SK-N-SH (cell line): ENCODE measurements around the gene MZT1. TPM values are rescaled to one million over a fixed set of nuclear protein-coding genes. Genes with fewer than 3 reads are reported as not detected.

ENCODE experiments used
- CTCF ChIA-PET: fragments of 300-600, 350-600 bp; formaldehyde crosslinking; extraction: SDS; loops from one replicate; lab custom pipeline; 2021; lab: Yijun Ruan, JAX
- POLR2A ChIA-PET: fragments of 350-600 bp; sonication (Branson Sonifier 250); formaldehyde crosslinking; extraction: SDS; loops from one replicate; lab custom pipeline; 2020; ENCODE audit warnings: antibody characterized with exemption, inconsistent platforms; lab: Yijun Ruan, JAX
- DNase-seq: peaks from one replicate; pipeline ENCODE4 v3.0.0; 2012
- H2AFZ ChIP-seq: fragments of 200-600 bp; sonication (generic); 2 replicates; pipeline ENCODE4 v1.8.1; 2016; ENCODE audit warnings: antibody characterized with exemption, mild to moderate bottlenecking, low read depth
- H3F3A ChIP-seq: fragments of 200-600 bp; sonication (generic); replicated peaks from 2 replicates; pipeline ENCODE3; 2016; ENCODE audit warnings: antibody characterized with exemption, mild to moderate bottlenecking; ENCODE audit not compliant: insufficient read depth
- H3K27ac ChIP-seq, 2 experiments: fragments of 200-500 bp in 1 of 2; fragments of 200-600 bp in 1 of 2; sonication (Bioruptor generic) in 1 of 2; sonication (generic), shearing (Covaris generic) in 1 of 2; 2 replicates each; pipeline versions ENCODE4 v1.5.1 to v1.6.1; 2014 to 2016; ENCODE audit warnings: low read depth in 2 of 2, inconsistent platforms in 1 of 2, low read length in 1 of 2, mild to moderate bottlenecking in 1 of 2, mixed read lengths in 1 of 2
- H3K27me3 ChIP-seq: fragments of 200-600 bp; sonication (generic), shearing (Covaris generic); 2 replicates; pipeline ENCODE4 v1.6.1; 2016; ENCODE audit warnings: mixed run types; ENCODE audit not compliant: insufficient read depth
- H3K36me3 ChIP-seq, 2 experiments: fragments of 200-500 bp in 1 of 2; fragments of 200-600 bp in 1 of 2; sonication (Bioruptor generic) in 1 of 2; sonication (generic) in 1 of 2; replicated peaks in 1 of 2; 2 replicates each; pipeline versions ENCODE3 to v1.5.1; 2014 to 2016; ENCODE audit warnings: low read length in 1 of 2, mild to moderate bottlenecking in 1 of 2; ENCODE audit not compliant: insufficient read depth in 2 of 2, control insufficient read depth in 1 of 2
- H3K4me1 ChIP-seq, 2 experiments: fragments of 200-500 bp in 1 of 2; fragments of 200-600 bp in 1 of 2; sonication (Bioruptor generic) in 1 of 2; sonication (generic), shearing (Covaris generic) in 1 of 2; 2 replicates each; pipeline versions ENCODE4 v1.5.1 to v1.6.1; 2014 to 2016; ENCODE audit warnings: low read depth in 1 of 2, low read length in 1 of 2, mixed run types in 1 of 2; ENCODE audit not compliant: insufficient read depth in 2 of 2, control insufficient read depth in 1 of 2
- H3K4me2 ChIP-seq: fragments of 200-600 bp; sonication (generic), shearing (Covaris generic); 2 replicates; pipeline ENCODE4 v1.6.1; 2017; ENCODE audit warnings: mixed run types
- H3K4me3 ChIP-seq, 2 experiments: fragments of 200-500 bp in 1 of 2; fragments of 200-600 bp in 1 of 2; sonication (Bioruptor generic) in 1 of 2; sonication (generic), shearing (Covaris generic) in 1 of 2; 2 replicates each; pipeline versions ENCODE4 v1.5.1 to v1.8.1; 2014 to 2016; ENCODE audit warnings: low read depth in 2 of 2, inconsistent platforms in 1 of 2, low read length in 1 of 2, mild to moderate bottlenecking in 1 of 2, mixed read lengths in 1 of 2, moderate library complexity in 1 of 2
- H3K79me2 ChIP-seq: fragments of 200-600 bp; sonication (generic); 2 replicates; pipeline ENCODE4 v1.8.1; 2017; ENCODE audit warnings: mild to moderate bottlenecking; ENCODE audit not compliant: insufficient read depth
- H3K9ac ChIP-seq: fragments of 200-600 bp; sonication (generic); 2 replicates; pipeline ENCODE4 v1.6.1; 2017; ENCODE audit warnings: mixed run types
- H3K9me2 ChIP-seq: fragments of 200-600 bp; sonication (generic); 2 replicates; pipeline ENCODE4 v1.6.1; 2017; ENCODE audit warnings: mixed run types
- H3K9me3 ChIP-seq: fragments of 200-600 bp; sonication (generic); 2 replicates; pipeline ENCODE4 v1.6.1; 2017; ENCODE audit warnings: mixed run types, mild to moderate bottlenecking, moderate library complexity
- H4K20me1 ChIP-seq: fragments of 200-600 bp; sonication (generic); 2 replicates; pipeline ENCODE4 v1.6.1; 2017; ENCODE audit warnings: mild to moderate bottlenecking, mixed run types; ENCODE audit not compliant: insufficient read depth
- CTCF ChIP-seq: fragments of 200-600 bp; sonication (generic); IDR thresholded peaks from 2 replicates; pipeline ENCODE4 v1.6.1; 2017; ENCODE audit warnings: antibody characterized with exemption, mild to moderate bottlenecking, moderate library complexity
- EP300 ChIP-seq, 2 experiments: IDR thresholded peaks; 2 replicates each; pipeline versions ENCODE4 v1.4.0 to v1.6.1; 2012; ENCODE audit warnings: borderline replicate concordance in 1 of 2, low read depth in 1 of 2, low read length in 1 of 2
- FOXJ3 ChIP-seq: sonication (generic); formaldehyde crosslinking; IDR thresholded peaks from 2 replicates; pipeline ENCODE4 v1.5.1; 2020; ENCODE audit warnings: mild to moderate bottlenecking, missing genetic modification reagents
- GABPA ChIP-seq: IDR thresholded peaks from 2 replicates; pipeline ENCODE4 v1.4.0; 2012; ENCODE audit warnings: low read depth, mild to moderate bottlenecking
- GATA2 ChIP-seq: sonication (generic); formaldehyde crosslinking; IDR thresholded peaks from 2 replicates; pipeline ENCODE4 v1.5.0; 2020; ENCODE audit warnings: mild to moderate bottlenecking, missing genetic modification reagents
- IRF3 ChIP-seq: fragments of 150-350 bp; IDR thresholded peaks from 2 replicates; pipeline ENCODE4 v1.6.1; 2016; ENCODE audit warnings: mild to moderate bottlenecking, low read depth, low read length
- MXI1 ChIP-seq: IDR thresholded peaks from 2 replicates; pipeline ENCODE4 v1.6.1; 2012; ENCODE audit warnings: mild to moderate bottlenecking, low read depth, low read length, improper control_type of control experiment
- NFIC ChIP-seq: IDR thresholded peaks from 2 replicates; pipeline ENCODE4 v1.4.0; 2012; ENCODE audit warnings: borderline replicate concordance
- RCOR1 ChIP-seq: fragments of 150-350 bp; IDR thresholded peaks from 2 replicates; pipeline ENCODE4 v1.6.1; 2017; ENCODE audit warnings: antibody characterized with exemption, low read length
- SIN3A ChIP-seq: IDR thresholded peaks from 2 replicates; pipeline ENCODE4 v1.6.1; 2012; ENCODE audit warnings: low read depth, mild to moderate bottlenecking, low read length, moderate library complexity, borderline replicate concordance
- SMC3 ChIP-seq: IDR thresholded peaks from 2 replicates; pipeline ENCODE4 v1.6.1; 2012; ENCODE audit warnings: low read depth, low read length, improper control_type of control experiment
- TAF1 ChIP-seq: IDR thresholded peaks from 2 replicates; pipeline ENCODE4 v1.6.1; 2012; ENCODE audit warnings: low read depth, mild to moderate bottlenecking, low read length, moderate library complexity, borderline replicate concordance
- TEAD4 ChIP-seq: IDR thresholded peaks from 2 replicates; pipeline ENCODE4 v1.4.0; 2012; ENCODE audit warnings: mild to moderate bottlenecking, borderline replicate concordance; ENCODE audit not compliant: insufficient read depth
- USF2 ChIP-seq: fragments of 150-350 bp; IDR thresholded peaks from 2 replicates; pipeline ENCODE4 v1.6.1; 2017; ENCODE audit warnings: antibody characterized with exemption, low read length, low read depth, borderline replicate concordance
- YY1 ChIP-seq: IDR thresholded peaks from 2 replicates; pipeline ENCODE4 v1.4.0; 2012; ENCODE audit warnings: low read depth, mild to moderate bottlenecking
- WGBS: methylation state at CpG from one replicate; pipeline ENCODE4 v1.1.6; 2017; ENCODE audit warnings: low lambda C conversion rate; 5-methylcytosine and 5-hydroxymethylcytosine counted together
- polyA plus RNA-seq, 3 experiments: library from polyadenylated mRNA; depleted of rRNA; stranded (reverse); fragments of >200 nt; gene quantifications; 2 replicates each; pipeline ENCODE4 v1.2.3, GENCODE V29; 2012

The MZT1 gene
- polyA plus RNA-seq, 1 of the 3 experiments (the other 2 are of a cell fraction), result 8.2 TPM

DNA sequence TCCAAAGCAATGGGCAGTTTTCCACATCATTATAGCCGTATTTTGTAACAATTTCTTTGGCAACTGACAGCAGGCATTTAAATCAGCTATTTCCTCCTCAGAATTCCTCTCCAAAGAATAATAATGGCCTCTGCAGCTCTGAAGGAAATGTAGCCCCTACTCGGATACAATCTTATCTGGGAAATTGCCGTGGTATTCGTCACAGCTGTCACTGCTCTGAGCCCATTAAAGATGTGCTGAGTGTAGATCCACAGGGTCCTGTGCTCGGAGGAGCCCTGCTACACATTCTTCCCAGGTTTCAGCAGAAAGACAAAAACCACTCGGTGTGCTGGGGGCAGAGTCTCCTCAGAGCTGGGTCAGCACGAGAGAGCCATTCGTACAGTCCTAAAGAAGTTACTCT lies 33.1 kb downstream of the MZT1 start:
- TF ChIP-seq YY1 (no peak), RCOR1 (no peak), USF2 (no peak), NFIC (no peak), SMC3 (no peak), EP300 (IDR thresholded peaks at IDR 0.05; ENCODE audit: borderline replicate concordance in 1 of 2, low read depth in 1 of 2, low read length in 1 of 2) (no peak), GABPA (no peak)
- H4K20me1 ChIP-seq, result no peaks in the 10 kb centered on the region
- CTCF ChIA-PET, result interaction anchor here (1.6 kb wide), 1 partner anchor 815 kb away, joined by 4 read pairs; no protein-coding TSS in a partner anchor
- no peaks in the 10 kb centered on the region for H3K36me3 ChIP-seq
- no peak overlapping the region for H3K27ac ChIP-seq
- no peaks in the 10 kb centered on the region for H3K4me1 ChIP-seq
- H3K9ac ChIP-seq, result no peak overlapping the region
- H3K9me3 ChIP-seq, result no peaks in the 10 kb centered on the region
- DNase-seq, result no peak
- no peak overlapping the region for H3K4me2 ChIP-seq
- WGBS, result 65% methylated on average over 8 of the region's 8 CpGs
- POLR2A ChIA-PET, result no interaction called here
- H3F3A ChIP-seq, result no peaks in the 10 kb centered on the region
- H3K27me3 ChIP-seq, result no peaks in the 10 kb centered on the region
- no peak overlapping the region for H2AFZ ChIP-seq
- H3K79me2 ChIP-seq, result no peaks in the 10 kb centered on the region
- H3K4me3 ChIP-seq, result no peak overlapping the region
- H3K9me2 ChIP-seq, result no peaks in the 10 kb centered on the region

DNA sequence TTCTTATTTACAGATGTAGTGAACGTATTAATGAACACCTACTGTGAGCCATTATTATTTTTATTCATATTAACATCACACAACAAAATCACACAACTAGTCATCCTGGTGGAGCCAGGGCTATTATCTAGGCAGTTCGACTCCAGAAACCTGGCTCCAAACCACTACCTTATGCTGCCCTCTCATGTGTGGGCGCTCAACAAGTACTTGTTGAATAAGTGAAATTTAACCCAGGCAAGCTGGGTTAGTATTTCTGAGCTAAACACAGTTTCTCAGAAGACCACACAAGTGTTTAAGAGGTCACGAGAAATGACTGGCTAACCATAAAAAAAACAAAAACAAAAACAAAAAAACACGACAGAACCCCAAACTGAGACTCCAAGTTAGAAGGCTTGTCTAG lies 33.6 kb downstream of the MZT1 start:
- Histone ChIP-seq H4K20me1 (no peaks in the 10 kb centered on the region), H3K79me2 (no peaks in the 10 kb centered on the region), H3K36me3 (no peaks in the 10 kb centered on the region), H2AFZ (no peak overlapping the region), H3K27me3 (no peaks in the 10 kb centered on the region), H3K4me2 (no peak overlapping the region), H3K4me1 (no peaks in the 10 kb centered on the region), H3K27ac (no peak overlapping the region), H3K9me3 (no peaks in the 10 kb centered on the region), H3K4me3 (no peak overlapping the region), H3K9me2 (no peaks in the 10 kb centered on the region), H3F3A (no peaks in the 10 kb centered on the region), H3K9ac (no peak overlapping the region)
- 72% methylated on average over 5 of the region's 5 CpGs for WGBS
- no peak for DNase-seq
- CTCF ChIA-PET, result no interaction called here
- TF ChIP-seq USF2 (no peak), NFIC (no peak), GABPA (no peak), MXI1 (no peak), SIN3A (no peak)
- POLR2A ChIA-PET, result no interaction called here

- Histone ChIP-seq H3K9ac (no peak overlapping the region), H3K4me3 (no peak overlapping the region), H3K27me3 (no peaks in the 10 kb centered on the region), H2AFZ (no peak overlapping the region), H3K79me2 (no peaks in the 10 kb centered on the region), H3K4me2 (no peak overlapping the region), H3K9me2 (no peaks in the 10 kb centered on the region), H4K20me1 (no peaks in the 10 kb centered on the region), H3K4me1 (no peaks in the 10 kb centered on the region), H3K27ac (no peak overlapping the region), H3K9me3 (no peaks in the 10 kb centered on the region), H3F3A (no peaks in the 10 kb centered on the region), H3K36me3 (no peaks in the 10 kb centered on the region)
- no peak for DNase-seq
- WGBS, result 63% methylated on average over 1 of the region's 5 CpGs
- POLR2A ChIA-PET, result no interaction called here
- CTCF ChIA-PET, result no interaction called here
- TF ChIP-seq EP300 (IDR thresholded peaks at IDR 0.05; ENCODE audit: borderline replicate concordance in 1 of 2, low read depth in 1 of 2, low read length in 1 of 2) (no peak), FOXJ3 (no peak), CTCF (no peak), GABPA (no peak), TAF1 (no peak), GATA2 (no peak), NFIC (no peak), SIN3A (no peak), MXI1 (no peak), TEAD4 (no peak), IRF3 (no peak)
Observed at GRCh38 chr13:72692884-72693514, 34.4 kb downstream of the MZT1 start.
